K562 (cell line): ENCODE results near the gene LUZP1. TPM values are rescaled to one million over a fixed set of nuclear protein-coding genes. Genes with fewer than 3 reads are reported as not detected.

ENCODE experiments used
- ATAC-seq: fragments of 200-7000 bp; cut with Tn5 transposase; 3 replicates; pipeline ENCODE4 v1.9.1; 2020; ENCODE audit warnings: moderate library complexity
- BruUV-seq: library from RNA; stranded (reverse); fragments of 400-500 nt; replicated peaks from 2 replicates; lab custom pipeline; 2021; lab: Mats Ljungman, UMichigan
- CTCF ChIA-PET: fragments of 300-600 bp; formaldehyde crosslinking; extraction: SDS; loops from one replicate; lab custom pipeline; 2021; ENCODE audit warnings: low intra/inter-chr PET ratio; lab: Yijun Ruan, JAX
- POLR2A ChIA-PET: fragments of 300-600, 350-650 bp; sonication (Branson Sonifier 250); formaldehyde crosslinking; extraction: SDS; loops from one replicate; lab custom pipeline; 2021; ENCODE audit warnings: antibody characterized with exemption, inconsistent platforms; lab: Yijun Ruan, JAX
- DNase-seq, 4 experiments: peaks; one replicate each; pipeline versions ENCODE4 v3.0.0 to v3.0.0-alpha.2; 2011 to 2018; ENCODE audit warnings: low spot score in 3 of 4, mixed read lengths in 3 of 4; ENCODE audit errors: extremely low read depth in 1 of 4
- FAIRE-seq: peaks from 2 replicates; lab custom pipeline; 2011; peaks lifted over from hg19 to GRCh38; lab: Jason Lieb, UNC
- H2AFZ ChIP-seq: 2 replicates; pipeline ENCODE4 v1.6.0; 2011; ENCODE audit warnings: low read depth, low read length, control low read depth, inconsistent platforms
- H3K27ac ChIP-seq: fragments of 200-600 bp; 3 replicates; pipeline ENCODE4 v1.8.0; 2011; ENCODE audit warnings: low read depth, mild to moderate bottlenecking, control low read depth, inconsistent platforms, low read length, moderate library complexity, mixed read lengths; ENCODE audit errors: extremely low read depth
- H3K27me3 ChIP-seq, 2 experiments: fragments of 300-600 bp in 1 of 2; 2 replicates in 1 of 2; 3 replicates in 1 of 2; pipeline versions ENCODE4 v1.6.0 to v1.8.0; 2011; ENCODE audit warnings: inconsistent platforms in 2 of 2, low read length in 2 of 2, mild to moderate bottlenecking in 1 of 2, mixed read lengths in 1 of 2, moderate library complexity in 1 of 2; ENCODE audit not compliant: control insufficient read depth in 2 of 2, insufficient read depth in 2 of 2
- H3K36me3 ChIP-seq: fragments of 300-600 bp; 3 replicates; pipeline ENCODE4 v1.8.0; 2011; ENCODE audit warnings: mild to moderate bottlenecking, low read length, inconsistent platforms; ENCODE audit not compliant: control insufficient read depth, insufficient read depth
- H3K4me1 ChIP-seq, 2 experiments: fragments of 200-600 bp in 1 of 2; replicated peaks in 1 of 2; 2 replicates in 1 of 2; 3 replicates in 1 of 2; pipeline versions ENCODE4 v1.5.1 to v1.8.0; 2011; ENCODE audit warnings: inconsistent platforms in 2 of 2, low read length in 2 of 2, mild to moderate bottlenecking in 1 of 2, mixed read lengths in 1 of 2, moderate library complexity in 1 of 2; ENCODE audit not compliant: control insufficient read depth in 2 of 2, insufficient read depth in 2 of 2
- H3K4me2 ChIP-seq: 2 replicates; pipeline ENCODE4 v1.6.1; 2011; ENCODE audit warnings: low read length, control low read depth, inconsistent platforms, mixed read lengths; ENCODE audit not compliant: insufficient read depth
- H3K4me3 ChIP-seq: fragments of 200-600 bp; sonication (generic), shearing (Covaris generic); 2 replicates; pipeline ENCODE4 v1.5.1; 2016; ENCODE audit warnings: control low read depth, inconsistent platforms
- H3K79me2 ChIP-seq: fragments of 200-600 bp; 3 replicates; pipeline ENCODE4 v1.8.0; 2011; ENCODE audit warnings: low read length, inconsistent platforms; ENCODE audit not compliant: control insufficient read depth, insufficient read depth
- H3K9ac ChIP-seq, 2 experiments: 2 replicates each; pipeline versions ENCODE4 v1.6.0 to v1.6.1; 2011; ENCODE audit warnings: low read depth in 2 of 2, low read length in 2 of 2, control low read depth in 1 of 2, inconsistent platforms in 1 of 2, mild to moderate bottlenecking in 1 of 2, mixed read lengths in 1 of 2; ENCODE audit not compliant: insufficient read depth in 1 of 2
- H3K9me1 ChIP-seq: one replicate; pipeline ENCODE4 v1.6.0; 2011; ENCODE audit warnings: inconsistent platforms, mild to moderate bottlenecking, low read length, moderate library complexity; ENCODE audit not compliant: control insufficient read depth, insufficient read depth
- H3K9me3 ChIP-seq: replicated peaks from 2 replicates; pipeline ENCODE4 v1.5.1; 2011; ENCODE audit warnings: low read depth, low read length, inconsistent platforms; ENCODE audit not compliant: control insufficient read depth, insufficient read depth
- H4K20me1 ChIP-seq: replicated peaks from 2 replicates; pipeline ENCODE4 v1.6.1; 2011; ENCODE audit warnings: low read length, inconsistent platforms, mixed read lengths; ENCODE audit not compliant: control insufficient read depth, insufficient read depth
- BRD9 ChIP-seq: fragments of 450-650 bp; IDR thresholded peaks from 2 replicates; pipeline ENCODE4 v1.6.1; 2018; ENCODE audit warnings: low read depth; ENCODE audit not compliant: partially characterized antibody
- CHD4 ChIP-seq: fragments of 200-600 bp; sonication (generic); IDR thresholded peaks from 3 replicates; pipeline ENCODE4 v1.6.1; 2012; ENCODE audit warnings: low read depth, mild to moderate bottlenecking, mixed read lengths, low read length, inconsistent platforms; ENCODE audit not compliant: insufficient read depth, insufficient replicate concordance, poor library complexity, severe bottlenecking
- CSDE1 ChIP-seq, 2 experiments: fragments of 450-650 bp; IDR thresholded peaks; 2 replicates each; pipeline ENCODE4 v1.6.1; 2016; ENCODE audit warnings: mild to moderate bottlenecking in 1 of 2
- EZH2 ChIP-seq: IDR thresholded peaks from 2 replicates; pipeline ENCODE4 v1.6.1; 2012; ENCODE audit warnings: low read depth, mild to moderate bottlenecking, inconsistent platforms, low read length, borderline replicate concordance
- FOXJ3 ChIP-seq: sonication (generic); formaldehyde crosslinking; IDR thresholded peaks from 2 replicates; pipeline ENCODE4 v1.4.0; 2020; ENCODE audit warnings: mild to moderate bottlenecking, missing genetic modification reagents
- KLF16 ChIP-seq: IDR thresholded peaks from 2 replicates; pipeline ENCODE4 v1.6.1; 2016; ENCODE audit warnings: antibody characterized with exemption
- MTA2 ChIP-seq: fragments of 450-650 bp; IDR thresholded peaks from 2 replicates; pipeline ENCODE4 v1.6.1; 2016; ENCODE audit warnings: low read depth
- NR3C1 ChIP-seq: sonication (generic); formaldehyde crosslinking; IDR thresholded peaks from 2 replicates; pipeline ENCODE4 v1.8.1; 2022; ENCODE audit warnings: missing genetic modification reagents
- RNF2 ChIP-seq: sonication (generic); IDR thresholded peaks from 2 replicates; pipeline ENCODE4 v1.6.1; 2016
- SIN3A ChIP-seq, 2 experiments: fragments of 150-350 bp in 1 of 2; IDR thresholded peaks; 2 replicates each; pipeline ENCODE4 v1.6.1; 2011 to 2016; ENCODE audit warnings: borderline replicate concordance in 2 of 2, low read depth in 2 of 2, low read length in 2 of 2, mild to moderate bottlenecking in 2 of 2, moderate library complexity in 2 of 2; ENCODE audit not compliant: control insufficient read depth in 1 of 2
- SLC30A9 ChIP-seq: fragments of 250-450 bp; sonication (Bioruptor Pico); IDR thresholded peaks from 2 replicates; pipeline ENCODE4 v1.8.0; 2022; ENCODE audit warnings: mild to moderate bottlenecking, moderate library complexity
- TAF1 ChIP-seq: IDR thresholded peaks from 2 replicates; pipeline ENCODE4 v1.6.1; 2011; ENCODE audit warnings: mild to moderate bottlenecking, low read length, moderate library complexity; ENCODE audit not compliant: insufficient read depth, control insufficient read depth, severe bottlenecking; ENCODE audit errors: extremely low read depth
- TAF7 ChIP-seq: fragments of 450-650 bp; IDR thresholded peaks from 2 replicates; pipeline ENCODE4 v1.6.1; 2016; ENCODE audit warnings: missing genetic modification characterization, missing compliant biosample characterization
- ZNF551 ChIP-seq: fragments of 250-450 bp; sonication (Bioruptor Pico); IDR thresholded peaks from 2 replicates; pipeline ENCODE4 v1.5.0; 2021; ENCODE audit warnings: mild to moderate bottlenecking, moderate library complexity
- WGBS: fragments of 100-300 bp; shearing (Covaris generic); methylation state at CpG from one replicate; pipeline ENCODE4 v1.1.6; 2016; ENCODE audit warnings: low coverage, mixed read lengths; ENCODE audit not compliant: insufficient coverage; ENCODE audit errors: missing lambda C conversion rate; 5-methylcytosine and 5-hydroxymethylcytosine counted together
- in situ Hi-C: fragments of 300-500 bp; cut with MboI; formaldehyde crosslinking; loops from 4 replicates; pipeline ENCODE4 v1.15.0; 2018; ENCODE audit warnings: inconsistent platforms, mixed read lengths
- intact Hi-C: fragments of 100-400 bp; cut with micrococcal nuclease; formaldehyde crosslinking; loops from 2 replicates; pipeline ENCODE4 v1.14.2; 2022
- polyA plus RNA-seq, 8 experiments: library from polyadenylated mRNA; depleted of rRNA in 4 of 8; stranded (reverse) in 5 of 8; unstranded in 3 of 8; fragments of >200 nt; fragmentation: Nextera tagmentation in 2 of 8; fragmentation: Illumina TruSeq in 1 of 8; extraction: Ambion mirVana in 2 of 8; extraction: Trizol in 1 of 8; gene quantifications; 2 replicates each; pipeline versions ENCODE4 v1.2.1 to v1.2.3, GENCODE V29; 2011 to 2014; ENCODE audit warnings: inconsistent platforms in 1 of 8, missing spikeins in 1 of 8
- total RNA-seq, 7 experiments: library from RNA; depleted of rRNA in 6 of 7; stranded (reverse); fragments of >200 nt in 6 of 7; fragmentation: Illumina TruSeq in 2 of 7; extraction: Trizol in 2 of 7; gene quantifications; 2 replicates each; pipeline versions ENCODE4 v1.2.1 to v1.2.3, GENCODE V29; 2011 to 2021; ENCODE audit warnings: low replicate concordance in 1 of 7
- TF ChIP-seq, protein P1 (sequence below), 2 experiments: fragments of 450-650 bp; conservative IDR thresholded peaks; 2 replicates each; pipeline ENCODE4 v1.6.1; 2017; ENCODE audit warnings: mild to moderate bottlenecking in 2 of 2, moderate library complexity in 2 of 2
- TF ChIP-seq, protein P2 (sequence below): fragments of 450-650 bp; IDR thresholded peaks from 2 replicates; pipeline ENCODE4 v1.6.1; 2017; ENCODE audit warnings: antibody characterized with exemption, mild to moderate bottlenecking

The LUZP1 gene
- total and polyA plus RNA-seq, 9 of the 15 experiments (the other 6 are each of a cell fraction or from before 2014, with no cell fraction given), result 6.5 to 19.1 (median 12.4) TPM

DNA sequence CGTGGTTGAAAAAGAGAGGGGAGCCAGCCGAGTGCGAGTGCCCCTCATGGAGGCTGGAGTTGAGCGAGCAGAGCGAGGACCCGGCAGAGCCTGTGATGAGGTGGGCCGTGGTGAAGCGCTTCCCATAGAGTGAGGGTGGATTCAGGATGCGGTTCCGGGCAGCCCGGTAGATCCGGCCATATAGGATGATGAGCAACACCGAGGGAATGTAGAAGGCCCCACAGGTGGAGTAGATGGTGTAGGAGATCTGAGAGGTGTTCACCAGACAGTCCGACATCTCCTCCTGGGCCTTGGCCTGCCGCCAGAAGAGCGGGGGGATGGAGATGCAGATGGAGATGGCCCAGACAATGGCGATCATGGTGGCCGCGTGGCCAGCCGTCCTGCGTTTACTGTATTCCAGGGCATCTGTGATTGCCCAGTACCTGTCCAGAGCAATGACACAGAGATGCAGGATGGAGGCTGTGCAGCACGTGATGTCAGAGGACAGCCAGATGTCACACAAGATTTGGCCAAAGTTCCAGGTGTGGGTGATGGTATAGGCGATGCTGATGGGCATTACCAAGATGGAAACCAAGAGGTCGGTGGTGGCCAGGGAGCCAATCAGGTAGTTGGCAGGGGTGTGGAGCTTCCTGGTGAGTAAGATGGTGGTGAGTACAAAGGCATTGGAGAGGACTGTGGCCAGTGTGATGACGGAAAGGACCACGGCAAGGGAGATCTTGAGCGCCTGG is 24.9 kb upstream of the LUZP1 start:
- Histone ChIP-seq H3K9me3 (no peaks in the 10 kb centered on the region), H3K4me3 (no peak overlapping the region), H3K4me2 (no peak overlapping the region), H3K79me2 (no peaks in the 10 kb centered on the region), H3K36me3 (no peaks in the 10 kb centered on the region), H2AFZ (no peak overlapping the region), H3K9ac (0 out of 4 replicates have a peak overlapping the region, but pooled peaks of 1 of the 2 experiments have one; percentile 2), H3K27ac (no peak overlapping the region), H3K4me1 (peaks cover 0 to 4% of the 10 kb centered on the region in 2 experiments; a peak in 2 of 5 replicates), H3K9me1 (no peaks in the 10 kb centered on the region), H3K27me3 (peaks cover 41 to 56% of the 10 kb centered on the region in 2 experiments), H4K20me1 (no peaks in the 10 kb centered on the region)
- in situ Hi-C loops (no loop called here), intact Hi-C loops (no loop called here)
- no TSS peak for BruUV-seq
- ATAC-seq, result no peak
- CTCF ChIA-PET, result no interaction called here
- DNase-seq, result no peak
- FAIRE-seq, result no peak
- POLR2A ChIA-PET, result interaction anchor here (0.9 kb wide), 2 partner anchors 10 to 12 kb away, joined by 3 to 4 read pairs; no protein-coding TSS in a partner anchor
- 6% methylated on average over 27 of the region's 27 CpGs for WGBS
- TF ChIP-seq, protein P1, sequence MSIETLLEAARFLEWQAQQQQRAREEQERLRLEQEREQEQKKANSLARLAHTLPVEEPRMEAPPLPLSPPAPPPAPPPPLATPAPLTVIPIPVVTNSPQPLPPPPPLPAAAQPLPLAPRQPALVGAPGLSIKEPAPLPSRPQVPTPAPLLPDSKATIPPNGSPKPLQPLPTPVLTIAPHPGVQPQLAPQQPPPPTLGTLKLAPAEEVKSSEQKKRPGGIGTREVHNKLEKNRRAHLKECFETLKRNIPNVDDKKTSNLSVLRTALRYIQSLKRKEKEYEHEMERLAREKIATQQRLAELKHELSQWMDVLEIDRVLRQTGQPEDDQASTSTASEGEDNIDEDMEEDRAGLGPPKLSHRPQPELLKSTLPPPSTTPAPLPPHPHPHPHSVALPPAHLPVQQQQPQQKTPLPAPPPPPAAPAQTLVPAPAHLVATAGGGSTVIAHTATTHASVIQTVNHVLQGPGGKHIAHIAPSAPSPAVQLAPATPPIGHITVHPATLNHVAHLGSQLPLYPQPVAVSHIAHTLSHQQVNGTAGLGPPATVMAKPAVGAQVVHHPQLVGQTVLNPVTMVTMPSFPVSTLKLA (conservative IDR thresholded peaks at IDR 0.05), result no peak
- TF ChIP-seq FOXJ3 (CRISPR knock-in tag), result no peak
- no peak for TF ChIP-seq RNF2
- TF ChIP-seq MTA2, result no peak
- no peak for TF ChIP-seq TAF7 (tag)
- no peak for TF ChIP-seq SIN3A (IDR thresholded peaks at IDR 0.05; ENCODE audit: borderline replicate concordance in 2 of 2, control insufficient read depth in 1 of 2, low read depth in 2 of 2, low read length in 2 of 2)
- TF ChIP-seq EZH2, result 0 out of 2 replicates have a peak, but pooled peaks have one; percentile 27
- TF ChIP-seq CHD4, result no peak
- no peak for TF ChIP-seq BRD9
- no peak for TF ChIP-seq KLF16
- no peak for TF ChIP-seq CSDE1 (IDR thresholded peaks at IDR 0.05)
- no peak for TF ChIP-seq ZNF551
- TF ChIP-seq NR3C1 (CRISPR knock-in tag), result 0 out of 2 replicates have a peak, but pooled peaks have one; percentile 33
- TF ChIP-seq TAF1, result no peak
- TF ChIP-seq, protein P2, sequence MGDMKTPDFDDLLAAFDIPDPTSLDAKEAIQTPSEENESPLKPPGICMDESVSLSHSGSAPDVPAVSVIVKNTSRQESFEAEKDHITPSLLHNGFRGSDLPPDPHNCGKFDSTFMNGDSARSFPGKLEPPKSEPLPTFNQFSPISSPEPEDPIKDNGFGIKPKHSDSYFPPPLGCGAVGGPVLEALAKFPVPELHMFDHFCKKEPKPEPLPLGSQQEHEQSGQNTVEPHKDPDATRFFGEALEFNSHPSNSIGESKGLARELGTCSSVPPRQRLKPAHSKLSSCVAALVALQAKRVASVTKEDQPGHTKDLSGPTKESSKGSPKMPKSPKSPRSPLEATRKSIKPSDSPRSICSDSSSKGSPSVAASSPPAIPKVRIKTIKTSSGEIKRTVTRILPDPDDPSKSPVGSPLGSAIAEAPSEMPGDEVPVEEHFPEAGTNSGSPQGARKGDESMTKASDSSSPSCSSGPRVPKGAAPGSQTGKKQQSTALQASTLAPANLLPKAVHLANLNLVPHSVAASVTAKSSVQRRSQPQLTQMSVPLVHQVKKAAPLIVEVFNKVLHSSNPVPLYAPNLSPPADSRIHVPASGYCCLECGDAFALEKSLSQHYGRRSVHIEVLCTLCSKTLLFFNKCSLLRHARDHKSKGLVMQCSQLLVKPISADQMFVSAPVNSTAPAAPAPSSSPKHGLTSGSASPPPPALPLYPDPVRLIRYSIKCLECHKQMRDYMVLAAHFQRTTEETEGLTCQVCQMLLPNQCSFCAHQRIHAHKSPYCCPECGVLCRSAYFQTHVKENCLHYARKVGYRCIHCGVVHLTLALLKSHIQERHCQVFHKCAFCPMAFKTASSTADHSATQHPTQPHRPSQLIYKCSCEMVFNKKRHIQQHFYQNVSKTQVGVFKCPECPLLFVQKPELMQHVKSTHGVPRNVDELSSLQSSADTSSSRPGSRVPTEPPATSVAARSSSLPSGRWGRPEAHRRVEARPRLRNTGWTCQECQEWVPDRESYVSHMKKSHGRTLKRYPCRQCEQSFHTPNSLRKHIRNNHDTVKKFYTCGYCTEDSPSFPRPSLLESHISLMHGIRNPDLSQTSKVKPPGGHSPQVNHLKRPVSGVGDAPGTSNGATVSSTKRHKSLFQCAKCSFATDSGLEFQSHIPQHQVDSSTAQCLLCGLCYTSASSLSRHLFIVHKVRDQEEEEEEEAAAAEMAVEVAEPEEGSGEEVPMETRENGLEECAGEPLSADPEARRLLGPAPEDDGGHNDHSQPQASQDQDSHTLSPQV, result no peak
- TF ChIP-seq SLC30A9, result no peak
